Vagina (tissue), 2 donors: ENCODE data around the gene PPP2R2C. TPM values are rescaled to one million over a fixed set of nuclear protein-coding genes. Genes with fewer than 3 reads are reported as not detected.

Source experiments
- DNase-seq, 2 donors: peaks; one replicate each; pipeline ENCODE4 v3.0.0-alpha.2; 2017; ENCODE audit errors: extremely low spot score in 2 of 2
- H3K27ac ChIP-seq: fragments of 200-600 bp; sonication (generic); one replicate; pipeline ENCODE4 v1.5.1; 2019
- H3K27me3 ChIP-seq: fragments of 200-600 bp; sonication (generic); one replicate; pipeline ENCODE4 v1.5.1; 2019
- H3K36me3 ChIP-seq, 2 donors: fragments of 200-600 bp; sonication (generic); one replicate each; pipeline ENCODE4 v1.5.1; 2017 to 2019
- H3K4me1 ChIP-seq: fragments of 200-600 bp; sonication (generic); one replicate; pipeline ENCODE4 v1.5.1; 2019
- H3K4me3 ChIP-seq, 2 donors: fragments of 200-600 bp; sonication (generic); 1 replicate in 1 of 2; 2 replicates in 1 of 2; pipeline ENCODE4 v1.5.1; 2016 to 2019
- H3K9me3 ChIP-seq: fragments of 200-600 bp; sonication (generic); one replicate; pipeline ENCODE4 v1.5.1; 2019
- CTCF ChIP-seq, 3 experiments: fragments of 450-650 bp in 2 of 3; fragments of 200-600 bp in 1 of 3; sonication (generic) in 1 of 3; IDR thresholded peaks; one replicate each; pipeline ENCODE4 v1.5.1; 2017 to 2019; ENCODE audit warnings: antibody characterized with exemption in 3 of 3, mild to moderate bottlenecking in 2 of 3, moderate library complexity in 2 of 3
- POLR2A ChIP-seq, 2 donors: fragments of 450-650 bp; IDR thresholded peaks; one replicate each; pipeline ENCODE4 v1.6.1; 2017; ENCODE audit warnings: antibody characterized with exemption in 2 of 2, mild to moderate bottlenecking in 2 of 2, moderate library complexity in 2 of 2
- POLR2AphosphoS5 ChIP-seq, 2 donors: sonication (generic); formaldehyde crosslinking; IDR thresholded peaks; one replicate each; pipeline ENCODE4 v1.9.0; 2017; ENCODE audit warnings: antibody characterized with exemption in 2 of 2, mild to moderate bottlenecking in 2 of 2, low read depth in 1 of 2; ENCODE audit not compliant: insufficient read depth in 1 of 2
- intact Hi-C: fragments of 100-400 bp; cut with DNase I; formaldehyde crosslinking; loops from one replicate; pipeline ENCODE4 v1.15.1; 2023
- total RNA-seq: library from RNA; depleted of rRNA; stranded (reverse); fragments of >200 nt; gene quantifications from one replicate; pipeline ENCODE4 v1.2.3, GENCODE V29; 2016

Gene PPP2R2C
- total RNA-seq, 1 donor from 2014 or later, result 17.2 TPM

GRCh38 chr4:6516281-6516680 is 43.9 kb upstream of the PPP2R2C start:
- H3K9me3 ChIP-seq, result no peaks in the 10 kb centered on the region
- intact Hi-C loops, result no loop called here
- no peak overlapping the region for H3K27ac ChIP-seq
- H3K4me3 ChIP-seq, result no peak overlapping the region
- no peak for TF ChIP-seq POLR2A (IDR thresholded peaks at IDR 0.05)
- no peak for TF ChIP-seq CTCF (IDR thresholded peaks at IDR 0.05)
- TF ChIP-seq POLR2AphosphoS5 (IDR thresholded peaks at IDR 0.05; ENCODE audit: insufficient read depth in 1 of 2, low read depth in 1 of 2), result no peak
- no peaks in the 10 kb centered on the region for H3K27me3 ChIP-seq
- no peaks in the 10 kb centered on the region for H3K4me1 ChIP-seq
- no peaks in the 10 kb centered on the region for H3K36me3 ChIP-seq
- DNase-seq, result no peak

GRCh38 chr4:6513678-6514077 is 41.3 kb upstream of the PPP2R2C start:
- Histone ChIP-seq H3K36me3 (no peaks in the 10 kb centered on the region), H3K4me3 (no peak overlapping the region), H3K9me3 (no peaks in the 10 kb centered on the region), H3K27me3 (no peaks in the 10 kb centered on the region), H3K27ac (no peak overlapping the region), H3K4me1 (no peaks in the 10 kb centered on the region)
- intact Hi-C loops, result no loop called here
- no peak for DNase-seq
- TF ChIP-seq POLR2AphosphoS5 (IDR thresholded peaks at IDR 0.05; ENCODE audit: insufficient read depth in 1 of 2, low read depth in 1 of 2) (no peak), CTCF (IDR thresholded peaks at IDR 0.05) (no peak), POLR2A (IDR thresholded peaks at IDR 0.05) (no peak)

- Histone ChIP-seq H3K27ac (no peak overlapping the region), H3K4me3 (no peak overlapping the region), H3K27me3 (no peaks in the 10 kb centered on the region), H3K9me3 (no peaks in the 10 kb centered on the region), H3K4me1 (no peaks in the 10 kb centered on the region), H3K36me3 (no peaks in the 10 kb centered on the region)
- no peak for TF ChIP-seq POLR2A (IDR thresholded peaks at IDR 0.05)
- TF ChIP-seq POLR2AphosphoS5 (IDR thresholded peaks at IDR 0.05; ENCODE audit: insufficient read depth in 1 of 2, low read depth in 1 of 2), result no peak
- no peak for TF ChIP-seq CTCF (IDR thresholded peaks at IDR 0.05)
- intact Hi-C loops, result no loop called here
- DNase-seq, result peak; percentile 52 to 77
Measured at GRCh38 chr4:6509587-6509986, 37.2 kb upstream of the PPP2R2C start.

- Histone ChIP-seq H3K27me3 (no peaks in the 10 kb centered on the region), H3K4me3 (no peak overlapping the region), H3K4me1 (no peaks in the 10 kb centered on the region), H3K27ac (no peak overlapping the region), H3K9me3 (no peaks in the 10 kb centered on the region), H3K36me3 (no peaks in the 10 kb centered on the region)
- intact Hi-C loops, result no loop called here
- TF ChIP-seq POLR2A (IDR thresholded peaks at IDR 0.05), result no peak
- no peak for TF ChIP-seq POLR2AphosphoS5 (IDR thresholded peaks at IDR 0.05; ENCODE audit: insufficient read depth in 1 of 2, low read depth in 1 of 2)
- DNase-seq, result peak; percentile 49 to 52
Measured at GRCh38 chr4:6507345-6507744, 34.9 kb upstream of the PPP2R2C start.

GRCh38 chr4:6506616-6507140 is 34.3 kb upstream of the PPP2R2C start:
- no peak for TF ChIP-seq POLR2AphosphoS5 (IDR thresholded peaks at IDR 0.05; ENCODE audit: insufficient read depth in 1 of 2, low read depth in 1 of 2)
- TF ChIP-seq CTCF (IDR thresholded peaks at IDR 0.05), result no peak
- no peak for TF ChIP-seq POLR2A (IDR thresholded peaks at IDR 0.05)
- Histone ChIP-seq H3K27ac (no peak overlapping the region), H3K4me3 (no peak overlapping the region), H3K4me1 (no peaks in the 10 kb centered on the region), H3K27me3 (no peaks in the 10 kb centered on the region), H3K9me3 (no peaks in the 10 kb centered on the region), H3K36me3 (no peaks in the 10 kb centered on the region)
- intact Hi-C loops, result no loop called here
- DNase-seq, result peak; percentile 32 to 55
